Measurements from ENCODE around the gene FLAD1. TPM values are rescaled to one million over a fixed set of nuclear protein-coding genes. Genes with fewer than 3 reads are reported as not detected.

Gene FLAD1
- polyA plus RNA-seq, 1 experiment: 21.1 TPM

GRCh38 chr1:154999571-155000410 lies 16.6 kb downstream of the FLAD1 start:
- Histone ChIP-seq H3K27me3 (ENCODE audit: control insufficient read depth, insufficient read depth, low read length) (no peaks in the 10 kb centered on the region), H3K27ac (ENCODE audit: low read depth, low read length) (peak overlapping the region; percentile 39), H3K4me3 (ENCODE audit: low read depth, low read length) (peak overlapping the region; percentile 76), H3K9me3 (ENCODE audit: control insufficient read depth, insufficient read depth, low read length) (no peaks in the 10 kb centered on the region; the same call in 1 of the 2 replicates)
- no peak for TF ChIP-seq CTCF (IDR thresholded peaks at IDR 0.05; ENCODE audit: low read depth, low read length)
- CTCF ChIA-PET: interaction anchor here (0.5 to 2.5 kb wide), 20 partner anchors 8 to 440 kb away, joined by 3 to 20 read pairs (median 5); partner anchors contain the start of genes FLAD1, PBXIP1, PYGO2 and SHC1
- POLR2A ChIA-PET: interaction anchor here (2.0 to 2.7 kb wide), 2 partner anchors 29 to 39 kb away, joined by 4 to 15 read pairs; partner anchors contain the start of gene SHC1
- no peak for DNase-seq (ENCODE audit: low read depth, low spot score)

- H3K27me3 ChIP-seq (ENCODE audit: control insufficient read depth, insufficient read depth, low read length): no peaks in the 10 kb centered on the region
- TF ChIP-seq CTCF (IDR thresholded peaks at IDR 0.05; ENCODE audit: low read depth, low read length): no peak
- ChIA-PET POLR2A (interaction anchor here (2.0 to 2.7 kb wide), 2 partner anchors 29 to 39 kb away, joined by 4 to 15 read pairs; partner anchors contain the start of gene SHC1), CTCF (interaction anchor here (0.7 to 2.5 kb wide), 7 partner anchors 7 to 194 kb away, joined by 3 to 20 read pairs (median 4); partner anchors contain the start of gene PBXIP1)
- peak overlapping the region; percentile 76 for H3K4me3 ChIP-seq (ENCODE audit: low read depth, low read length)
- DNase-seq (ENCODE audit: low read depth, low spot score): no peak
- H3K9me3 ChIP-seq (ENCODE audit: control insufficient read depth, insufficient read depth, low read length): no peaks in the 10 kb centered on the region; the same call in 1 of the 2 replicates
- peak overlapping the region; percentile 84 for H3K27ac ChIP-seq (ENCODE audit: low read depth, low read length)
These were observed 17.2 kb downstream of the FLAD1 start for GRCh38 chr1:155000411-155000725.

GRCh38 chr1:155000726-155001424 lies 17.7 kb downstream of the FLAD1 start:
- Histone ChIP-seq H3K27me3 (ENCODE audit: control insufficient read depth, insufficient read depth, low read length) (no peaks in the 10 kb centered on the region), H3K27ac (ENCODE audit: low read depth, low read length) (peak overlapping the region; percentile 84), H3K4me3 (ENCODE audit: low read depth, low read length) (peak overlapping the region; percentile 76), H3K9me3 (ENCODE audit: control insufficient read depth, insufficient read depth, low read length) (no peaks in the 10 kb centered on the region; the same call in 1 of the 2 replicates)
- TF ChIP-seq CTCF (IDR thresholded peaks at IDR 0.05; ENCODE audit: low read depth, low read length): no peak; the same call in none of the 2 replicates
- POLR2A ChIA-PET: interaction anchor here (1.3 to 2.0 kb wide), 2 partner anchors 30 to 40 kb away, joined by 4 read pairs; partner anchors contain the start of gene SHC1
- CTCF ChIA-PET: interaction anchor here (0.5 to 2.5 kb wide), 6 partner anchors 14 to 46 kb away, joined by 3 to 20 read pairs (median 4); partner anchors contain the start of gene PBXIP1
- DNase-seq (ENCODE audit: low read depth, low spot score): peak; percentile 52

GRCh38 chr1:155001425-155001674 lies 18.2 kb downstream of the FLAD1 start:
- CTCF ChIA-PET: interaction anchor here (0.5 to 0.6 kb wide), 2 partner anchors 15 to 20 kb away, joined by 3 read pairs; no protein-coding TSS in a partner anchor
- no peak for TF ChIP-seq CTCF (IDR thresholded peaks at IDR 0.05; ENCODE audit: low read depth, low read length)
- no peaks in the 10 kb centered on the region; the same call in 1 of the 2 replicates for H3K9me3 ChIP-seq (ENCODE audit: control insufficient read depth, insufficient read depth, low read length)
- no peak for DNase-seq (ENCODE audit: low read depth, low spot score)
- peak overlapping the region; percentile 84 for H3K27ac ChIP-seq (ENCODE audit: low read depth, low read length)
- H3K4me3 ChIP-seq (ENCODE audit: low read depth, low read length): peak overlapping the region; percentile 76
- POLR2A ChIA-PET: interaction anchor here (1.3 kb wide), 1 partner anchor 31 kb away, joined by 4 read pairs; the partner anchor contains the start of gene SHC1
- no peaks in the 10 kb centered on the region for H3K27me3 ChIP-seq (ENCODE audit: control insufficient read depth, insufficient read depth, low read length)

Measured in AG04450 (cell line).